Measurements from ENCODE around the gene TLNRD1.

GRCh38 chr15:81052046-81052445 is 51.3 kb downstream of the TLNRD1 start:
- TF ChIP-seq, protein P1, sequence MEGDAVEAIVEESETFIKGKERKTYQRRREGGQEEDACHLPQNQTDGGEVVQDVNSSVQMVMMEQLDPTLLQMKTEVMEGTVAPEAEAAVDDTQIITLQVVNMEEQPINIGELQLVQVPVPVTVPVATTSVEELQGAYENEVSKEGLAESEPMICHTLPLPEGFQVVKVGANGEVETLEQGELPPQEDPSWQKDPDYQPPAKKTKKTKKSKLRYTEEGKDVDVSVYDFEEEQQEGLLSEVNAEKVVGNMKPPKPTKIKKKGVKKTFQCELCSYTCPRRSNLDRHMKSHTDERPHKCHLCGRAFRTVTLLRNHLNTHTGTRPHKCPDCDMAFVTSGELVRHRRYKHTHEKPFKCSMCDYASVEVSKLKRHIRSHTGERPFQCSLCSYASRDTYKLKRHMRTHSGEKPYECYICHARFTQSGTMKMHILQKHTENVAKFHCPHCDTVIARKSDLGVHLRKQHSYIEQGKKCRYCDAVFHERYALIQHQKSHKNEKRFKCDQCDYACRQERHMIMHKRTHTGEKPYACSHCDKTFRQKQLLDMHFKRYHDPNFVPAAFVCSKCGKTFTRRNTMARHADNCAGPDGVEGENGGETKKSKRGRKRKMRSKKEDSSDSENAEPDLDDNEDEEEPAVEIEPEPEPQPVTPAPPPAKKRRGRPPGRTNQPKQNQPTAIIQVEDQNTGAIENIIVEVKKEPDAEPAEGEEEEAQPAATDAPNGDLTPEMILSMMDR (IDR thresholded peaks at IDR 0.05), result no peak
- no peak for TF ChIP-seq POLR2A (IDR thresholded peaks at IDR 0.05)
